ENCODE data around the gene MAP6D1. TPM values are rescaled to one million over a fixed set of nuclear protein-coding genes. Genes with fewer than 3 reads are reported as not detected.

The MAP6D1 gene
- total RNA-seq, 6 experiments from 2014 or later = 0.22 to 0.61 (median 0.37) TPM

DNA sequence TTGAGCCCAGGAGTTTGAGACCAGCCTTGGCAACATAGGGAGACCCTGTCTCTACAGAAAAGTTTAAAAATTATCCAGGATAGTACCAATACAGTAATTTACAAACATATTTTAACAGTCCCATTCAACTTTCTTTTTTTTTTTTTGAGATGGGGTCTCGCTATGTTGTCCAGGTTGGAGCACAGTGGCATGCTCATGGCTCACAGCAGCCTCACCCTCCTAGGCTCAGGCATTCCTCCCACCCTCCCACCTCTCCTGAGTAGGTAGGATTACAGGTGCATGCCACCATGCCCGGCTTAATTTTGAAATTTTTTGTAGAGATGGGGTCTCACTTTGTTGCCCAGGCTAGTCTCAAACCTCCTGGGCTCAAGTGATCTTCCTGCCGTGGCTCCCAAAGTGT is 12.5 kb upstream of the MAP6D1 start:
- intact Hi-C loops (cut with DNase I) = no loop called here
- no peak for TF ChIP-seq POLR2A (IDR thresholded peaks at IDR 0.05)
- TF ChIP-seq, protein P1, sequence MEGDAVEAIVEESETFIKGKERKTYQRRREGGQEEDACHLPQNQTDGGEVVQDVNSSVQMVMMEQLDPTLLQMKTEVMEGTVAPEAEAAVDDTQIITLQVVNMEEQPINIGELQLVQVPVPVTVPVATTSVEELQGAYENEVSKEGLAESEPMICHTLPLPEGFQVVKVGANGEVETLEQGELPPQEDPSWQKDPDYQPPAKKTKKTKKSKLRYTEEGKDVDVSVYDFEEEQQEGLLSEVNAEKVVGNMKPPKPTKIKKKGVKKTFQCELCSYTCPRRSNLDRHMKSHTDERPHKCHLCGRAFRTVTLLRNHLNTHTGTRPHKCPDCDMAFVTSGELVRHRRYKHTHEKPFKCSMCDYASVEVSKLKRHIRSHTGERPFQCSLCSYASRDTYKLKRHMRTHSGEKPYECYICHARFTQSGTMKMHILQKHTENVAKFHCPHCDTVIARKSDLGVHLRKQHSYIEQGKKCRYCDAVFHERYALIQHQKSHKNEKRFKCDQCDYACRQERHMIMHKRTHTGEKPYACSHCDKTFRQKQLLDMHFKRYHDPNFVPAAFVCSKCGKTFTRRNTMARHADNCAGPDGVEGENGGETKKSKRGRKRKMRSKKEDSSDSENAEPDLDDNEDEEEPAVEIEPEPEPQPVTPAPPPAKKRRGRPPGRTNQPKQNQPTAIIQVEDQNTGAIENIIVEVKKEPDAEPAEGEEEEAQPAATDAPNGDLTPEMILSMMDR (IDR thresholded peaks at IDR 0.05) = no peak
- H3K36me3 ChIP-seq = peaks cover 0 to 60% (median 24%) of the 10 kb centered on the region in 4 donors
- no peaks in the 10 kb centered on the region for H3K4me1 ChIP-seq
- H3K9me3 ChIP-seq = no peaks in the 10 kb centered on the region
- ATAC-seq (no peak), DNase-seq (no peak)
- no peak overlapping the region for H3K4me3 ChIP-seq
- H3K27me3 ChIP-seq = no peaks in the 10 kb centered on the region
- H3K27ac ChIP-seq = no peak overlapping the region
- WGBS (ENCODE audit: insufficient coverage, low coverage, low lambda C conversion rate, missing lambda C conversion rate) = 100% methylated on average over 3 of the region's 3 CpGs

DNA sequence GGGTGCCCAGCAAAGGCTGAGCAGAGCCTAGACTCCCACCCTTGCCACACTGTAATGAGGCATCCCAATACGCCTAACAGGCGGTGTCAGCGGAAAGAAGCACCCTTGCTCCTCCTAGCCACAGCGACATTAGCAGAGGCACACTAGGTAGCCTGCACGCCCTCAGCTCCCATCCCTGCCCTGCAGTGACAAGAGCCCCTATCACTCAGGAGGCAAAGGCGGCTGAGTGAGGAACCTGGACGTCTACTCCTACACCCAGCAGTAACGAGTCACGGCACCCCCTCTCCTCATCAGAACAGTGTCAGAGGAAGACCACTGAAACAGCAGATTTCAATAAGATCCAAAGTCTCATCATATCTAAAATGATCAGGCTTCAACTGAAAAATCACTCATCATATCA is 12.0 kb upstream of the MAP6D1 start:
- WGBS (ENCODE audit: insufficient coverage, low coverage, low lambda C conversion rate, missing lambda C conversion rate) = 84% methylated on average over 5 of the region's 9 CpGs
- intact Hi-C loops (cut with DNase I) = no loop called here
- no peak overlapping the region for H3K27ac ChIP-seq
- H3K27me3 ChIP-seq = no peaks in the 10 kb centered on the region
- H3K9me3 ChIP-seq = no peaks in the 10 kb centered on the region
- TF ChIP-seq, protein P1 (IDR thresholded peaks at IDR 0.05) = no peak
- no peak for TF ChIP-seq POLR2A (IDR thresholded peaks at IDR 0.05)
- no peak for ATAC-seq
- DNase-seq = no peak
- no peaks in the 10 kb centered on the region for H3K4me1 ChIP-seq
- no peak overlapping the region for H3K4me3 ChIP-seq
- peaks cover 0 to 61% (median 24%) of the 10 kb centered on the region in 4 donors for H3K36me3 ChIP-seq

DNA sequence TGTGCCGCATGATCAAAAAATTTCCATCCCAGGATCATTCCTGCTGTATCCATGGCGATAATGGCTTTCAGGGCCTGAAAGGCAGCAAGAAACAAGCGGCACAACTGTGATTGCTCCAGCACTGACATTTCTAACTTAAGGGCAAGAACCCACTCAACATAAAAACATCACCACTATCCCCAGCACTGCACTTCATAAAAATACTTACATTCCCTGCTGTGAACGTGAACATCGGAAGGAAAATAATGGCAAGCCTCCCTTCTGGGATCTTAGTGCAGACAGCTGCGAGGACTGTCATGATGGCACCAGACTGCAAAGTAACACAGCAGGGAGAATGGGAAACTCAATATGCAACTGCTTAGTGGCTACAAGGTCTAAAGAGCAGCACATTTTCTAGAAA is 8.1 kb upstream of the MAP6D1 start:
- intact Hi-C loops (cut with DNase I) = no loop called here
- WGBS (ENCODE audit: insufficient coverage, low coverage, low lambda C conversion rate, missing lambda C conversion rate) = 95% methylated on average over 5 of the region's 6 CpGs
- no peak for DNase-seq
- Histone ChIP-seq H3K9me3 (no peaks in the 10 kb centered on the region), H3K4me3 (no peak overlapping the region), H3K36me3 (peaks cover 0 to 46% (median 9%) of the 10 kb centered on the region in 4 donors), H3K4me1 (no peaks in the 10 kb centered on the region), H3K27me3 (no peaks in the 10 kb centered on the region), H3K27ac (no peak overlapping the region)
- TF ChIP-seq, protein P1 (IDR thresholded peaks at IDR 0.05) = no peak
- TF ChIP-seq POLR2A (IDR thresholded peaks at IDR 0.05) = no peak
- no peak for ATAC-seq

DNA sequence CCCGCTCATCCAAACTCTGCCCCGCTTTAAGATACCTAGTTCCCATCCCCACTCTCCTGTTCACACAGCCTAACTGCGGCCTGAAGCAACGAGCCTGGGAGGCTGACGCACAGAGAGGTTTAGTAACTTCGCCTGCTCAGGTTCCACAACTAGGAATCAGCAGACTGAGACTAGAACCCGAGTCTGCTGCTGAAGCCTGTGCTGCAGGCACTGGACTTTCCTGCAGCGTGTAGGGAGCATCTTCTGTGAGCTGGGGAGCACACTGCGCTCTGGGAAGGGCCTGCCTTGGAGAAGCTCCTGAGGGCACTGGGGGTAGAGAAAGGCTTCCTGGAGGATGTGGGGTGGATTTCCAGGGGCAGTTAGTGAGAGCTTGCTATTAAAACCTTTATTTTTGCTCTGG is 4.8 kb upstream of the MAP6D1 start:
- Histone ChIP-seq H3K9me3 (no peaks in the 10 kb centered on the region), H3K27me3 (no peaks in the 10 kb centered on the region), H3K27ac (no peak overlapping the region), H3K4me3 (no peak overlapping the region), H3K36me3 (peaks cover 0 to 41% (median 7%) of the 10 kb centered on the region in 4 donors), H3K4me1 (peaks cover 0 to 6% (median 0%) of the 10 kb centered on the region in 4 donors)
- intact Hi-C loops (cut with DNase I) = no loop called here
- ATAC-seq (no peak), DNase-seq (no peak)
- WGBS (ENCODE audit: insufficient coverage, low coverage, low lambda C conversion rate, missing lambda C conversion rate) = 91% methylated on average over 7 of the region's 9 CpGs
- TF ChIP-seq POLR2A (IDR thresholded peaks at IDR 0.05) = no peak
- TF ChIP-seq, protein P1 (IDR thresholded peaks at IDR 0.05) = no peak

DNA sequence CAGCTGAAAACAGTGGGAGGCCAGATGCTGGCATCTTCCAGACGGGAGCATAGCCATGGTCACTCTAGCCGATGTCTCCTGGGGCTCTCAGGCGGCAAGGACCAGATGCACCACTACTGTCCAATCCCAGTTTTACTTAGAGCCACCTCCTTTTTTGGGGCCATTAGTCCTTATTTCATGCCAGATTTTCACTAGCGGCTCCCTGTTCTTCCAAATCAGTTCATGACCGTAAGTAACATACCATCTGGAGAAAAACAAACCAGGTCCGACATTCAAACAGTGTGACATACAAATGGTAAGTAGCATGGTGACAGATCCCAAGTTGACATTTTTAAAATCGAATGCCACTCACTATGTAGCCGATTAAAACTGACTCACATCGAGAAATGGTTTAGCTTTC is 4.1 kb upstream of the MAP6D1 start:
- ATAC-seq = no peak

More for the DNA sequence above, 4.1 kb upstream of the MAP6D1 start:
- Histone ChIP-seq H3K36me3 (peaks cover 0 to 41% (median 6%) of the 10 kb centered on the region in 4 donors), H3K4me3 (no peak overlapping the region), H3K27me3 (no peaks in the 10 kb centered on the region), H3K4me1 (peaks cover 0 to 13% (median 0%) of the 10 kb centered on the region in 4 donors), H3K27ac (no peak overlapping the region), H3K9me3 (no peaks in the 10 kb centered on the region)
- WGBS (ENCODE audit: insufficient coverage, low coverage, low lambda C conversion rate, missing lambda C conversion rate) = 98% methylated on average over 6 of the region's 9 CpGs
- intact Hi-C loops (cut with DNase I) = no loop called here
- TF ChIP-seq, protein P1 (IDR thresholded peaks at IDR 0.05) = no peak
- TF ChIP-seq POLR2A (IDR thresholded peaks at IDR 0.05) = no peak
- DNase-seq = no peak

Measured in right lobe of liver (tissue), 6 donors.